ENCODE measurements around the gene BAIAP2L1. TPM values are rescaled to one million over a fixed set of nuclear protein-coding genes. Genes with fewer than 3 reads are reported as not detected.
"Not testable (repeated sequence)": the region's sequence is repeated elsewhere in the genome, so short reads cannot be mapped to it uniquely, and the experiment has no call there.

The BAIAP2L1 gene, protein sequence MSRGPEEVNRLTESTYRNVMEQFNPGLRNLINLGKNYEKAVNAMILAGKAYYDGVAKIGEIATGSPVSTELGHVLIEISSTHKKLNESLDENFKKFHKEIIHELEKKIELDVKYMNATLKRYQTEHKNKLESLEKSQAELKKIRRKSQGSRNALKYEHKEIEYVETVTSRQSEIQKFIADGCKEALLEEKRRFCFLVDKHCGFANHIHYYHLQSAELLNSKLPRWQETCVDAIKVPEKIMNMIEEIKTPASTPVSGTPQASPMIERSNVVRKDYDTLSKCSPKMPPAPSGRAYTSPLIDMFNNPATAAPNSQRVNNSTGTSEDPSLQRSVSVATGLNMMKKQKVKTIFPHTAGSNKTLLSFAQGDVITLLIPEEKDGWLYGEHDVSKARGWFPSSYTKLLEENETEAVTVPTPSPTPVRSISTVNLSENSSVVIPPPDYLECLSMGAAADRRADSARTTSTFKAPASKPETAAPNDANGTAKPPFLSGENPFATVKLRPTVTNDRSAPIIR
- 10.1 TPM for polyA plus RNA-seq (2013, experiment 1 of 2)
- 10.6 TPM for polyA plus RNA-seq (2013, experiment 2 of 2)

GRCh38 chr7:98400542-98401340 lies at the start of gene BAIAP2L1:
BAIAP2L1 (minus strand) TSS chr7:98401090; CDS start chr7:98400852, 238 bp downstream.
- H2BK12ac ChIP-seq (ENCODE audit: low read length in 2 of 2), result peak within 1 kb of the TSS; percentile 63 to 67
- peak within 1 kb of the TSS; percentile 61 for H3K9ac ChIP-seq (ENCODE audit: low read length)
- H3K4me1 ChIP-seq (ENCODE audit: control insufficient read depth, insufficient read depth, low read depth, low read length), result peaks cover 9% of the 10 kb centered on the region
- WGBS, result 0% methylated on average over 62 of the region's 76 CpGs
- H3K79me1 ChIP-seq (replicated peaks; ENCODE audit: low read length, poor library complexity, severe bottlenecking), result no peaks in the 10 kb centered on the region
- peak within 1 kb of the TSS; percentile 63 to 79 for H3K4me3 ChIP-seq (ENCODE audit: insufficient read depth in 1 of 2, low read depth in 1 of 2, low read length in 2 of 2)
- H2BK15ac ChIP-seq (ENCODE audit: low read depth, poor library complexity, severe bottlenecking), result peak within 1 kb of the TSS; percentile 89
- peak within 1 kb of the TSS; percentile 68 for H2BK120ac ChIP-seq (ENCODE audit: low read depth, low read length)
- H4K8ac ChIP-seq (ENCODE audit: low read length), result peak within 1 kb of the TSS; percentile 84
- H3K27me3 ChIP-seq (ENCODE audit: control insufficient read depth in 1 of 2, insufficient read depth in 1 of 2, low read length in 2 of 2), result peaks cover 0 to 43% of the 10 kb centered on the region in 2 experiments
- peak within 1 kb of the TSS; percentile 95 for H2AK5ac ChIP-seq (ENCODE audit: low read length, severe bottlenecking)
- peak within 1 kb of the TSS; percentile 88 for H2BK5ac ChIP-seq (ENCODE audit: low read depth, low read length, poor library complexity, severe bottlenecking)
- H3K18ac ChIP-seq (ENCODE audit: low read depth in 1 of 2, low read length in 2 of 2), result peak within 1 kb of the TSS; percentile 82 to 92
- DNase-seq, result peak; percentile 69
- H3K14ac ChIP-seq (ENCODE audit: low read length in 2 of 2), result no peak within 1 kb of the TSS
- peak within 1 kb of the TSS; percentile 82 for H4K91ac ChIP-seq (ENCODE audit: low read length)
- H3K4me2 ChIP-seq (ENCODE audit: low read length, poor library complexity, severe bottlenecking), result peak within 1 kb of the TSS; percentile 78
- no peaks in the 10 kb centered on the region for H3K9me3 ChIP-seq (ENCODE audit: control insufficient read depth, low read length)
- no peaks in the 10 kb centered on the region for H3K36me3 ChIP-seq (ENCODE audit: control insufficient read depth in 1 of 2, insufficient read depth in 2 of 2, low read depth in 1 of 2, low read length in 2 of 2)
- H3K27ac ChIP-seq (ENCODE audit: low read length, poor library complexity, severe bottlenecking), result peak within 1 kb of the TSS; percentile 90
- peak within 1 kb of the TSS; percentile 79 to 85 for H3K4ac ChIP-seq (ENCODE audit: low read depth in 1 of 2, low read length in 2 of 2)
- H3K23ac ChIP-seq (ENCODE audit: low read length in 2 of 2), result no peak within 1 kb of the TSS
- H2AFZ ChIP-seq (ENCODE audit: low read depth, low read length), result peak within 1 kb of the TSS; percentile 73

DNA sequence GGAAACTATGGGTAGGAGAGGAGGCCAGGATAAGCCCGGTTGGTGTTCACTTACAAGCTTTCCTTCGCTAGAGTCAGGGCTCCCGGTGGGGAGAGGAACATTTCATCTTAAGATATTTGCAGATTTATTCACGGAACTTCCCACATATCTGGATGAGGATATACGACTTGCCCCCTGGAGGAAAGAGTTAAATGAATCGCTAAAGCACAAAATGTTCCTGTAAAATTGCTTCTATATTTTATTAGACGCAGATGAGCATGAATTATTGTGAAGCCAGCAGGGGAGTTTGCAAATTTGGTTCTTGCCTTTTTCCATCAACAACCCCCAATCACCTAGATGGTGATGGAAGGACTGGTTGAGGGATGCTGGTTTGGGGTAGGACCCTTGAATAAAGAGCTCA lies 47.9 kb upstream of the BAIAP2L1 start:
- Histone ChIP-seq H3K4me1 (ENCODE audit: control insufficient read depth, insufficient read depth, low read depth, low read length) (no peaks in the 10 kb centered on the region), H3K4me3 (ENCODE audit: insufficient read depth in 1 of 2, low read depth in 1 of 2, low read length in 2 of 2) (no peak overlapping the region), H3K36me3 (ENCODE audit: control insufficient read depth in 1 of 2, insufficient read depth in 2 of 2, low read depth in 1 of 2, low read length in 2 of 2) (no peaks in the 10 kb centered on the region), H2AK5ac (ENCODE audit: low read length, severe bottlenecking) (no peak overlapping the region), H3K79me1 (replicated peaks; ENCODE audit: low read length, poor library complexity, severe bottlenecking) (no peaks in the 10 kb centered on the region), H3K14ac (ENCODE audit: low read length in 2 of 2) (no peak overlapping the region), H2BK12ac (ENCODE audit: low read length in 2 of 2) (no peak overlapping the region), H2BK15ac (ENCODE audit: low read depth, poor library complexity, severe bottlenecking) (no peak overlapping the region), H3K27ac (ENCODE audit: low read length, poor library complexity, severe bottlenecking) (no peak overlapping the region), H3K9me3 (ENCODE audit: control insufficient read depth, low read length) (peaks cover 6% of the 10 kb centered on the region), H2AFZ (ENCODE audit: low read depth, low read length) (no peak overlapping the region), H4K8ac (ENCODE audit: low read length) (no peak overlapping the region), H3K9ac (ENCODE audit: low read length) (no peak overlapping the region), H3K4me2 (ENCODE audit: low read length, poor library complexity, severe bottlenecking) (no peak overlapping the region), H3K18ac (ENCODE audit: low read depth in 1 of 2, low read length in 2 of 2) (no peak overlapping the region), H3K27me3 (ENCODE audit: control insufficient read depth in 1 of 2, insufficient read depth in 1 of 2, low read length in 2 of 2) (no peaks in the 10 kb centered on the region), H2BK5ac (ENCODE audit: low read depth, low read length, poor library complexity, severe bottlenecking) (no peak overlapping the region), H4K91ac (ENCODE audit: low read length) (no peak overlapping the region), H3K23ac (ENCODE audit: low read length in 2 of 2) (no peak overlapping the region), H3K4ac (ENCODE audit: low read depth in 1 of 2, low read length in 2 of 2) (no peak overlapping the region), H2BK120ac (ENCODE audit: low read depth, low read length) (no peak overlapping the region)
- DNase-seq, result no peak
- WGBS, result 91% methylated on average over 7 of the region's 7 CpGs

GRCh38 chr7:98440992-98441391 lies 40.1 kb upstream of the BAIAP2L1 start:
- not testable (repeated sequence) for H3K27ac ChIP-seq (ENCODE audit: low read length, poor library complexity, severe bottlenecking); H3K18ac ChIP-seq (ENCODE audit: low read depth in 1 of 2, low read length in 2 of 2); H3K79me1 ChIP-seq (replicated peaks; ENCODE audit: low read length, poor library complexity, severe bottlenecking); H2BK5ac ChIP-seq (ENCODE audit: low read depth, low read length, poor library complexity, severe bottlenecking); H3K23ac ChIP-seq (ENCODE audit: low read length in 2 of 2); H3K14ac ChIP-seq (ENCODE audit: low read length in 2 of 2); H2AFZ ChIP-seq (ENCODE audit: low read depth, low read length); H3K9me3 ChIP-seq (ENCODE audit: control insufficient read depth, low read length); H3K27me3 ChIP-seq (ENCODE audit: control insufficient read depth in 1 of 2, insufficient read depth in 1 of 2, low read length in 2 of 2); H3K4me3 ChIP-seq (ENCODE audit: insufficient read depth in 1 of 2, low read depth in 1 of 2, low read length in 2 of 2); H4K8ac ChIP-seq (ENCODE audit: low read length); H3K4ac ChIP-seq (ENCODE audit: low read depth in 1 of 2, low read length in 2 of 2); H2BK15ac ChIP-seq (ENCODE audit: low read depth, poor library complexity, severe bottlenecking); DNase-seq; H3K36me3 ChIP-seq (ENCODE audit: control insufficient read depth in 1 of 2, insufficient read depth in 2 of 2, low read depth in 1 of 2, low read length in 2 of 2); H2BK12ac ChIP-seq (ENCODE audit: low read length in 2 of 2); H3K4me1 ChIP-seq (ENCODE audit: control insufficient read depth, insufficient read depth, low read depth, low read length); H3K9ac ChIP-seq (ENCODE audit: low read length); H2BK120ac ChIP-seq (ENCODE audit: low read depth, low read length); H3K4me2 ChIP-seq (ENCODE audit: low read length, poor library complexity, severe bottlenecking); H2AK5ac ChIP-seq (ENCODE audit: low read length, severe bottlenecking); H4K91ac ChIP-seq (ENCODE audit: low read length)
- 62% methylated on average over 1 of the region's 2 CpGs for WGBS

GRCh38 chr7:98439484-98439883 lies 38.6 kb upstream of the BAIAP2L1 start:
- H3K9me3 ChIP-seq (ENCODE audit: control insufficient read depth, low read length), result peaks cover 8% of the 10 kb centered on the region
- H3K14ac ChIP-seq (ENCODE audit: low read length in 2 of 2), result no peak overlapping the region
- H3K27me3 ChIP-seq (ENCODE audit: control insufficient read depth in 1 of 2, insufficient read depth in 1 of 2, low read length in 2 of 2), result peaks cover 0 to 6% of the 10 kb centered on the region in 2 experiments
- no peak overlapping the region for H2AFZ ChIP-seq (ENCODE audit: low read depth, low read length)
- H2BK120ac ChIP-seq (ENCODE audit: low read depth, low read length), result no peak overlapping the region
- no peak overlapping the region for H3K18ac ChIP-seq (ENCODE audit: low read depth in 1 of 2, low read length in 2 of 2)
- H3K4me2 ChIP-seq (ENCODE audit: low read length, poor library complexity, severe bottlenecking), result no peak overlapping the region
- no peak overlapping the region for H3K9ac ChIP-seq (ENCODE audit: low read length)
- no peak overlapping the region for H3K23ac ChIP-seq (ENCODE audit: low read length in 2 of 2)
- H4K91ac ChIP-seq (ENCODE audit: low read length), result no peak overlapping the region
- H2AK5ac ChIP-seq (ENCODE audit: low read length, severe bottlenecking), result no peak overlapping the region
- H2BK15ac ChIP-seq (ENCODE audit: low read depth, poor library complexity, severe bottlenecking), result no peak overlapping the region
- DNase-seq, result no peak
- no peak overlapping the region for H3K4ac ChIP-seq (ENCODE audit: low read depth in 1 of 2, low read length in 2 of 2)
- no peak overlapping the region for H3K27ac ChIP-seq (ENCODE audit: low read length, poor library complexity, severe bottlenecking)
- no peaks in the 10 kb centered on the region for H3K4me1 ChIP-seq (ENCODE audit: control insufficient read depth, insufficient read depth, low read depth, low read length)
- 45% methylated on average over 2 of the region's 2 CpGs for WGBS
- H4K8ac ChIP-seq (ENCODE audit: low read length), result no peak overlapping the region
- H3K36me3 ChIP-seq (ENCODE audit: control insufficient read depth in 1 of 2, insufficient read depth in 2 of 2, low read depth in 1 of 2, low read length in 2 of 2), result no peaks in the 10 kb centered on the region
- no peaks in the 10 kb centered on the region for H3K79me1 ChIP-seq (replicated peaks; ENCODE audit: low read length, poor library complexity, severe bottlenecking)
- no peak overlapping the region for H3K4me3 ChIP-seq (ENCODE audit: insufficient read depth in 1 of 2, low read depth in 1 of 2, low read length in 2 of 2)
- H2BK5ac ChIP-seq (ENCODE audit: low read depth, low read length, poor library complexity, severe bottlenecking), result no peak overlapping the region
- H2BK12ac ChIP-seq (ENCODE audit: low read length in 2 of 2), result no peak overlapping the region
